Naive B cell (primary cell): Measurements from ENCODE around the gene COL24A1. TPM values are rescaled to one million over a fixed set of nuclear protein-coding genes. Genes with fewer than 3 reads are reported as not detected.
"Not testable (repeated sequence)": the region's sequence is repeated elsewhere in the genome, so short reads cannot be mapped to it uniquely, and the experiment has no call there.

Source experiments
- ATAC-seq, 2 donors: fragments of 150-1000 bp; cut with Tn5 transposase; 2 replicates each; pipeline ENCODE4 v1.10.0; 2021; ENCODE audit warnings: low read depth in 2 of 2, mild to moderate bottlenecking in 2 of 2, moderate library complexity in 2 of 2
- DNase-seq: peaks from one replicate; pipeline ENCODE4 v3.0.0; 2022
- H3K27ac Mint-ChIP-seq, 6 donors: one replicate each; pipeline ENCODE4 v1.8.0; 2020 to 2022; ENCODE audit warnings: mild to moderate bottlenecking in 6 of 6, mixed read lengths in 6 of 6, moderate library complexity in 5 of 6, inconsistent platforms in 2 of 6
- H3K27me3 Mint-ChIP-seq, 3 donors: one replicate each; pipeline ENCODE4 v1.8.0; 2021 to 2022; ENCODE audit warnings: mixed read lengths in 3 of 3, mild to moderate bottlenecking in 1 of 3
- H3K36me3 Mint-ChIP-seq, 2 donors: one replicate each; pipeline ENCODE4 v1.8.0; 2020 to 2022; ENCODE audit warnings: mixed read lengths in 2 of 2, inconsistent platforms in 1 of 2, mild to moderate bottlenecking in 1 of 2
- H3K4me1 Mint-ChIP-seq, 3 donors: one replicate each; pipeline ENCODE4 v1.8.0; 2020 to 2022; ENCODE audit warnings: mixed read lengths in 3 of 3, inconsistent platforms in 1 of 3, mild to moderate bottlenecking in 1 of 3, moderate library complexity in 1 of 3
- H3K4me3 Mint-ChIP-seq, 8 donors: one replicate each; pipeline ENCODE4 v1.8.0; 2020 to 2022; ENCODE audit warnings: mild to moderate bottlenecking in 8 of 8, mixed read lengths in 8 of 8, moderate library complexity in 8 of 8, inconsistent platforms in 2 of 8
- H3K9me3 Mint-ChIP-seq, 7 donors: one replicate each; pipeline ENCODE4 v1.8.0; 2020 to 2022; ENCODE audit warnings: mixed read lengths in 7 of 7, mild to moderate bottlenecking in 5 of 7, inconsistent platforms in 2 of 7, moderate library complexity in 1 of 7
- polyA plus RNA-seq, 6 donors: library from polyadenylated mRNA; unstranded; fragments of 300-500 nt; fragmentation: Illumina TruSeq; gene quantifications; one replicate each; pipeline ENCODE4 v1.2.3, GENCODE V29; 2021; ENCODE audit warnings: low read depth in 6 of 6

Gene COL24A1
- polyA plus RNA-seq, 6 donors from 2014 or later: not detected

- ATAC-seq: no peak
- Mint-ChIP-seq H3K4me3 (no peak overlapping the region), H3K27ac (no peak overlapping the region), H3K4me1 (no peaks in the 10 kb centered on the region), H3K36me3 (no peaks in the 10 kb centered on the region), H3K27me3 (no peaks in the 10 kb centered on the region), H3K9me3 (no peaks in the 10 kb centered on the region)
- no peak for DNase-seq
Measured at GRCh38 chr1:85935234-85935633, 221.3 kb downstream of the COL24A1 start.

GRCh38 chr1:85934516-85934915, 222.1 kb downstream of the COL24A1 start:
- no peak for ATAC-seq
- H3K36me3 Mint-ChIP-seq: no peaks in the 10 kb centered on the region

GRCh38 chr1:85933961-85934360, 222.6 kb downstream of the COL24A1 start:
- Mint-ChIP-seq H3K27ac (no peak overlapping the region), H3K27me3 (no peaks in the 10 kb centered on the region), H3K36me3 (no peaks in the 10 kb centered on the region), H3K9me3 (no peaks in the 10 kb centered on the region), H3K4me3 (no peak overlapping the region), H3K4me1 (no peaks in the 10 kb centered on the region)
- DNase-seq (no peak), ATAC-seq (no peak)

More at GRCh38 chr1:85934516-85934915, 222.1 kb downstream of the COL24A1 start:
- no peak for DNase-seq
- Mint-ChIP-seq H3K4me3 (no peak overlapping the region), H3K9me3 (no peaks in the 10 kb centered on the region), H3K27ac (no peak overlapping the region), H3K27me3 (no peaks in the 10 kb centered on the region), H3K4me1 (no peaks in the 10 kb centered on the region)

GRCh38 chr1:85911742-85912141, 244.8 kb downstream of the COL24A1 start:
- Mint-ChIP-seq H3K27ac (no peak overlapping the region), H3K9me3 (no peaks in the 10 kb centered on the region), H3K27me3 (no peaks in the 10 kb centered on the region), H3K4me1 (no peaks in the 10 kb centered on the region), H3K36me3 (no peaks in the 10 kb centered on the region), H3K4me3 (no peak overlapping the region)
- DNase-seq: no peak
- ATAC-seq: no peak

- Mint-ChIP-seq H3K4me3 (no peak overlapping the region), H3K27ac (no peak overlapping the region), H3K27me3 (no peaks in the 10 kb centered on the region), H3K36me3 (no peaks in the 10 kb centered on the region), H3K9me3 (peaks cover 0 to 8% (median 0%) of the 10 kb centered on the region in 7 donors), H3K4me1 (no peaks in the 10 kb centered on the region)
- DNase-seq (no peak), ATAC-seq (no peak)
Measured at GRCh38 chr1:85900921-85901320, 255.7 kb downstream of the COL24A1 start.

GRCh38 chr1:85898861-85899260, 257.7 kb downstream of the COL24A1 start:
- ATAC-seq: no peak
- Mint-ChIP-seq H3K27me3 (no peaks in the 10 kb centered on the region), H3K4me1 (no peaks in the 10 kb centered on the region), H3K27ac (no peak overlapping the region), H3K36me3 (no peaks in the 10 kb centered on the region), H3K4me3 (no peak overlapping the region), H3K9me3 (peaks cover 0 to 8% (median 0%) of the 10 kb centered on the region in 7 donors)
- DNase-seq: no peak

GRCh38 chr1:85894651-85895050, 261.9 kb downstream of the COL24A1 start:
- no peak for DNase-seq

GRCh38 chr1:85892366-85892765, 264.2 kb downstream of the COL24A1 start:
- Mint-ChIP-seq H3K27me3 (no peaks in the 10 kb centered on the region), H3K27ac (no peak overlapping the region), H3K4me1 (no peaks in the 10 kb centered on the region), H3K9me3 (no peaks in the 10 kb centered on the region), H3K36me3 (no peaks in the 10 kb centered on the region), H3K4me3 (no peak overlapping the region)
- DNase-seq (no peak), ATAC-seq (no peak)

More at GRCh38 chr1:85894651-85895050, 261.9 kb downstream of the COL24A1 start:
- H3K36me3 Mint-ChIP-seq: no peaks in the 10 kb centered on the region
- H3K4me3 Mint-ChIP-seq: no peak overlapping the region
- H3K27me3 Mint-ChIP-seq: no peaks in the 10 kb centered on the region
- H3K4me1 Mint-ChIP-seq: no peaks in the 10 kb centered on the region
- no peaks in the 10 kb centered on the region for H3K9me3 Mint-ChIP-seq
- H3K27ac Mint-ChIP-seq: no peak overlapping the region
- no peak for ATAC-seq

GRCh38 chr1:85889870-85890269, 266.7 kb downstream of the COL24A1 start:
- no peaks in the 10 kb centered on the region for H3K36me3 Mint-ChIP-seq
- DNase-seq (no peak), ATAC-seq (no peak)
- H3K4me1 Mint-ChIP-seq: no peaks in the 10 kb centered on the region
- no peaks in the 10 kb centered on the region for H3K9me3 Mint-ChIP-seq
- H3K27ac Mint-ChIP-seq: no peak overlapping the region
- no peaks in the 10 kb centered on the region for H3K27me3 Mint-ChIP-seq
- no peak overlapping the region for H3K4me3 Mint-ChIP-seq

GRCh38 chr1:85888921-85889320, 267.7 kb downstream of the COL24A1 start:
- ATAC-seq (no peak), DNase-seq (no peak)
- H3K36me3 Mint-ChIP-seq: no peaks in the 10 kb centered on the region
- H3K9me3 Mint-ChIP-seq: no peaks in the 10 kb centered on the region
- H3K27me3 Mint-ChIP-seq: no peaks in the 10 kb centered on the region
- no peak overlapping the region for H3K4me3 Mint-ChIP-seq
- H3K27ac Mint-ChIP-seq: no peak overlapping the region
- no peaks in the 10 kb centered on the region for H3K4me1 Mint-ChIP-seq

- no peaks in the 10 kb centered on the region for H3K27me3 Mint-ChIP-seq
- H3K4me1 Mint-ChIP-seq: no peaks in the 10 kb centered on the region
- no peak overlapping the region for H3K27ac Mint-ChIP-seq
- ATAC-seq: no peak
- peaks cover 0 to 2% (median 0%) of the 10 kb centered on the region in 7 donors for H3K9me3 Mint-ChIP-seq
- DNase-seq: no peak
- no peak overlapping the region for H3K4me3 Mint-ChIP-seq
- no peaks in the 10 kb centered on the region for H3K36me3 Mint-ChIP-seq
Measured at GRCh38 chr1:85884372-85885035, 272.1 kb downstream of the COL24A1 start.

GRCh38 chr1:85867189-85867588, 289.4 kb downstream of the COL24A1 start:
- DNase-seq (no peak), ATAC-seq (no peak)
- H3K9me3 Mint-ChIP-seq: no peaks in the 10 kb centered on the region
- no peak overlapping the region for H3K27ac Mint-ChIP-seq
- no peaks in the 10 kb centered on the region for H3K36me3 Mint-ChIP-seq
- H3K27me3 Mint-ChIP-seq: peaks cover 0 to 3% (median 0%) of the 10 kb centered on the region in 3 donors
- no peaks in the 10 kb centered on the region for H3K4me1 Mint-ChIP-seq
- H3K4me3 Mint-ChIP-seq: no peak overlapping the region

GRCh38 chr1:85865213-85865612, 291.4 kb downstream of the COL24A1 start:
- no peak overlapping the region for H3K4me3 Mint-ChIP-seq
- H3K4me1 Mint-ChIP-seq: no peaks in the 10 kb centered on the region
- peaks cover 0 to 2% (median 0%) of the 10 kb centered on the region in 7 donors for H3K9me3 Mint-ChIP-seq
- H3K36me3 Mint-ChIP-seq: no peaks in the 10 kb centered on the region
- H3K27me3 Mint-ChIP-seq: peaks cover 0 to 3% (median 0%) of the 10 kb centered on the region in 3 donors
- peak overlapping the region in 1 of 6 donors; percentile 84 for H3K27ac Mint-ChIP-seq
- ATAC-seq (no peak), DNase-seq (no peak)

GRCh38 chr1:85864727-85865126, 291.8 kb downstream of the COL24A1 start:
- no peak for ATAC-seq
- Mint-ChIP-seq H3K9me3 (peaks cover 0 to 2% (median 0%) of the 10 kb centered on the region in 7 donors), H3K36me3 (no peaks in the 10 kb centered on the region), H3K4me3 (no peak overlapping the region), H3K27ac (no peak overlapping the region), H3K4me1 (no peaks in the 10 kb centered on the region), H3K27me3 (peaks cover 0 to 3% (median 0%) of the 10 kb centered on the region in 3 donors)
- no peak for DNase-seq

GRCh38 chr1:85863639-85864038, 292.9 kb downstream of the COL24A1 start:
- not testable (repeated sequence) for H3K4me3 Mint-ChIP-seq, H3K4me1 Mint-ChIP-seq, DNase-seq, H3K36me3 Mint-ChIP-seq, H3K27me3 Mint-ChIP-seq, H3K9me3 Mint-ChIP-seq, ATAC-seq, H3K27ac Mint-ChIP-seq
